Kidney epithelial cell (primary cell): ENCODE results near the gene COA3. TPM values are rescaled to one million over a fixed set of nuclear protein-coding genes. Genes with fewer than 3 reads are reported as not detected.

Experiments
- DNase-seq: peaks from one replicate; pipeline ENCODE4 v3.0.0-alpha.2; 2010; ENCODE audit warnings: low read depth
- H3K27me3 ChIP-seq: 2 replicates; pipeline ENCODE4 v1.6.0; 2011; ENCODE audit warnings: low read length; ENCODE audit not compliant: control insufficient read depth, insufficient read depth
- H3K36me3 ChIP-seq: 2 replicates; pipeline ENCODE4 v1.5.1; 2011; ENCODE audit warnings: low read length; ENCODE audit not compliant: control insufficient read depth, insufficient read depth
- H3K4me3 ChIP-seq: 2 replicates; pipeline ENCODE4 v1.5.1; 2011; ENCODE audit warnings: low read depth, mild to moderate bottlenecking, control low read depth, low read length
- CTCF ChIP-seq: IDR thresholded peaks from 2 replicates; pipeline ENCODE4 v1.5.1; 2011; ENCODE audit warnings: mild to moderate bottlenecking, moderate library complexity, low read length, control low read depth, inconsistent platforms; ENCODE audit not compliant: insufficient read depth, poor library complexity, severe bottlenecking
- total RNA-seq: library from RNA; depleted of rRNA; stranded (reverse); fragments of >200 nt; gene quantifications from 2 replicates; pipeline ENCODE4 v1.2.3, GENCODE V29; 2015

COA3 gene
- total RNA-seq, 1 donor from 2014 or later, result 48.3 TPM

GRCh38 chr17:42806249-42806648 lies 7.7 kb upstream of the COA3 start:
- Histone ChIP-seq H3K4me3 (no peak overlapping the region), H3K36me3 (no peaks in the 10 kb centered on the region), H3K27me3 (no peaks in the 10 kb centered on the region)
- no peak for DNase-seq
- no peak for TF ChIP-seq CTCF

- DNase-seq, result no peak
- Histone ChIP-seq H3K36me3 (no peaks in the 10 kb centered on the region), H3K4me3 (no peak overlapping the region), H3K27me3 (no peaks in the 10 kb centered on the region)
- TF ChIP-seq CTCF, result no peak
These were observed 6.4 kb upstream of the COA3 start for GRCh38 chr17:42804918-42805367.

DNA sequence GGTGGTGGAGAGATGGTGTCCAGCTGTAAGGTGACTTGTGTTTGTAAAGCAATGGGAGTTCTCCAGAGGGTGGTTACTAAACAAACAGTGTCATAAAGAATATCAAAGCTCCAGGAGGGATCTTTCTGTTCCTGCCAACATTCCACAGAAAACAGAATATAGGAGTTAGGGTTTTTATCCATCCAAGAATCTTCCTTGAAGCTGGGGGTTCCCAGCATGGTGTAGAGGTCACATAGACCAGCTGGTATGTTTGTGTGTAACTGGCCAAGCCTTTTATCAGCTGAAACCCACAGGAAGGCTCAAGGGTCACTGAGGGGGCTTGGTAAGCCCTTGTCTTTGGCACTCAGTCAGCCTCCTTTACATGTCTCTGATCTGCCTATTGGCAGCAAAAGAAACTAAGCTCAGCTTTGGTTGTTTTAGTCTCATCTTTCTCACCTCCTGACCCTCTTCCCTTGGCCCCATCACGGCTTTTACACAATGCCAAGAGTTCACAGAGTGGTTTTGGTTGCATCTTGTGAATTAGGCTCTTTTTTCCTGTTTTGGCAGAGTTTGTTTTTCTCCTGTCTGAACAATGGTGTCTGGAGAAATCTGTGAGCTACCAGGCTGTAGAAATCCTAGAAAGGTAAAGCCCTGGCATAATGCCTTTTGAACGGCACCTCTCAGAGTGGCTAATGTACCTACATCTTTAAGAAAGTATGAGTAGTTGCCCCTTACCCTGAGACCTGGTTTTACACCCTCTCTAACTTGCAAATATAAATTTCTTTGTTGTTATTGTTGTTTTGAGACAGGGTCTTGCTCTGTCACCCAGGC lies 4.8 kb upstream of the COA3 start:
- DNase-seq, result no peak
- Histone ChIP-seq H3K27me3 (no peaks in the 10 kb centered on the region), H3K36me3 (no peaks in the 10 kb centered on the region), H3K4me3 (no peak overlapping the region)
- TF ChIP-seq CTCF, result no peak

DNA sequence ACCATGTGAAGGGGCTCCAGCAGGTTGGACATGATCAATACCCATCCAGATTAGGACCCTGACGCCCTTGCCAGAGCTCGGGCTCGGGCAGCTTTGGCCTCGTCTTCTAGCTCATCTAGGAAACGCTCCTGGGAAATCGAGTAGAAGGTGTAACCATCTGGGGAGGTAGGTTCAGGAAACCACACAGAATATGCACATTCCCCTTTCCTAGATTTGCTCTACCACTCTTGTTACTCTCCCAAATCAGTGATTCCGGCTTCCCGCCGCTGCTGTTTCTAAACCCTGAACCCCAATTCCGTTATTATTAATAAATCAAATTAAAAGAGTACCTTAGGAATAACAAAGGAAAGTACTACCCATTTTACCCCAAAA lies 507 bp downstream of the COA3 start:
- no peak for DNase-seq
- no peak for TF ChIP-seq CTCF

DNA sequence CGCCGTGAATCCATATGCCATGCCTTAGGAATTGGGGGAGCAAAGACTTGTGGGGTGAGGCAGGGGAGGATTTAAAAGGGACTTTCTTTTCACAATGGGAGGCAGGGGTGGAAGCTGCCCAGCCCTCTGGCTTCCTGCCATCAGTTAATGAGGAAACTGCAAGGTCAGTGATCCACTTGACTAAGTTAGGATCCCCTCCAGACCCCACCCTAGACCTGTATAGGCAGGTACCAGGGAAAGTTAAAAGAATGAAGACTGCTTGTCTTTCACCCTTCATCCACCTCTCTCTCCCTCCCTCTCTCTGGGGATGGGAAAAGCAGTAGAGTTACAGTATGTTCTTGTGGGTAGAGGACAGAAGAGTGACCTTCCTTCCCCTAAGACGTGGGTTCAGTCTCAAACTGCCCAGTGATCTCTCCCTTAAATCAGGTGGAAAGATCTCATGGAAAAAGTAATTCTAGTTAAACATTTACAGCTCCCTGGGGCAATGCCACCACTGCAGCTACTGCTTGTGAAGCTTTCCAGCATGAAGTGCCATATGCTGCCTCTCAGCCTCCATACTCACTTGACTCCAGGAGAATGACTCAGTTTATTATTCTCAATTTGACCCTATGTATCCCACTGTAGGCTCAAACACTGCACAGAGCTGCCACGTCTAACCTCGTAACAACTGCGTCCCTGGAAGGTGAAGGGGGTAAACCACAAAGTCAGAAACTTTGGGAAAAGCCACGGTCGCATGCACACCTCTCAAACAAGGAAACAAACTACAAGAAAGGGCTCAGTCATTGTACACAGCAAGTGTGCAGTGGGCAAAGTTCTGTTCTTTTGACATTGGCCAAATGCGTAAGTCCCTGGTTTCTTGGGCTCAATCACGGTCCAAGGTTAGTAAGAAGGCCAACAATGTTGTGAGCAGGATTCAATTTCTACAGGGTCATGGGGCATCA lies 1.2 kb downstream of the COA3 start:
- H3K36me3 ChIP-seq, result peaks cover 1% of the 10 kb centered on the region
- TF ChIP-seq CTCF, result no peak
- no peaks in the 10 kb centered on the region for H3K27me3 ChIP-seq
- peak; percentile 49 for DNase-seq
- peak overlapping the region; percentile 87 for H3K4me3 ChIP-seq

More for the DNA sequence above, 507 bp downstream of the COA3 start:
- no peaks in the 10 kb centered on the region for H3K27me3 ChIP-seq
- H3K4me3 ChIP-seq, result peak overlapping the region; percentile 87
- H3K36me3 ChIP-seq, result peaks cover 1% of the 10 kb centered on the region
